Endodermal cell (in vitro differentiated cells): ENCODE data around the gene ADGRD2. TPM values are rescaled to one million over a fixed set of nuclear protein-coding genes. Genes with fewer than 3 reads are reported as not detected.
A peak's percentile ranks its signal among the peaks of the same experiment; 100 is the strongest.

ENCODE experiments used
- DNase-seq: peaks from one replicate; pipeline ENCODE4 v3.0.0-alpha.2; 2017
- H3K27ac ChIP-seq: 2 replicates; pipeline ENCODE4 v1.5.1; 2013; ENCODE audit warnings: mild to moderate bottlenecking, low read depth, low read length, moderate library complexity
- H3K27me3 ChIP-seq: 2 replicates; pipeline ENCODE4 v1.6.1; 2013; ENCODE audit warnings: mild to moderate bottlenecking, low read length, moderate library complexity; ENCODE audit not compliant: insufficient read depth, control insufficient read depth, poor library complexity, severe bottlenecking
- H3K36me3 ChIP-seq: 2 replicates; pipeline ENCODE4 v1.7.0; 2013; ENCODE audit warnings: mild to moderate bottlenecking, low read length, moderate library complexity; ENCODE audit not compliant: control insufficient read depth, insufficient read depth
- H3K4me1 ChIP-seq: one replicate; pipeline ENCODE4 v1.7.0; 2013; ENCODE audit warnings: low read length; ENCODE audit not compliant: control insufficient read depth, insufficient read depth
- H3K4me3 ChIP-seq: 2 replicates; pipeline ENCODE4 v1.5.1; 2013; ENCODE audit warnings: mild to moderate bottlenecking, low read length, moderate library complexity
- H3K9ac ChIP-seq: 2 replicates; pipeline ENCODE4 v1.6.1; 2013; ENCODE audit warnings: mild to moderate bottlenecking, low read length, moderate library complexity; ENCODE audit not compliant: poor library complexity, severe bottlenecking; ENCODE audit errors: extremely low read depth
- H3K9me3 ChIP-seq: 2 replicates; pipeline ENCODE4 v1.6.1; 2013; ENCODE audit warnings: mild to moderate bottlenecking, low read length, moderate library complexity; ENCODE audit not compliant: control insufficient read depth
- H3K27ac Mint-ChIP-seq: 2 replicates; pipeline ENCODE4 v1.8.0; 2020; ENCODE audit warnings: mixed read lengths
- H3K27me3 Mint-ChIP-seq: 2 replicates; pipeline ENCODE4 v1.8.0; 2021; ENCODE audit warnings: mild to moderate bottlenecking, mixed read lengths; ENCODE audit not compliant: insufficient read depth
- H3K36me3 Mint-ChIP-seq: 2 replicates; pipeline ENCODE4 v1.8.0; 2020; ENCODE audit warnings: low read depth, mixed read lengths
- H3K4me1 Mint-ChIP-seq: 2 replicates; pipeline ENCODE4 v1.8.0; 2020; ENCODE audit warnings: mixed read lengths
- H3K4me3 Mint-ChIP-seq: 2 replicates; pipeline ENCODE4 v1.8.0; 2020; ENCODE audit warnings: mild to moderate bottlenecking, moderate library complexity, mixed read lengths
- H3K9me3 Mint-ChIP-seq: 2 replicates; pipeline ENCODE4 v1.8.0; 2020; ENCODE audit warnings: mild to moderate bottlenecking, mixed read lengths
- CTCF ChIP-seq: fragments of 200-600 bp; sonication (generic); conservative IDR thresholded peaks from 2 replicates; pipeline ENCODE4 v1.5.0; 2021; ENCODE audit warnings: antibody characterized with exemption, mild to moderate bottlenecking
- WGBS, 2 experiments: methylation state at CpG; one replicate each; pipeline versions ENCODE4 v1.1.5 to v1.1.7; 2013; ENCODE audit warnings: missing lambda C conversion rate in 2 of 2, mixed read lengths in 1 of 2; ENCODE audit not compliant: insufficient coverage in 1 of 2, insufficient read length in 1 of 2; 5-methylcytosine and 5-hydroxymethylcytosine counted together
- total RNA-seq, 2 donors: library from RNA; stranded (reverse); fragmentation: NEBNext Ultra II Directional in 1 of 2; extraction: Animal tissue kit (Norgen Biotek cat#: 25700) in 1 of 2; gene quantifications; 2 replicates in 1 of 2; 3 replicates in 1 of 2; pipeline ENCODE4 v1.2.1, GENCODE V29; 2021

ADGRD2 gene
- total RNA-seq, 2 donors from 2014 or later = 0.33 to 0.40 TPM

- no peaks in the 10 kb centered on the region for H3K4me1 ChIP-seq
- H3K27ac ChIP-seq = no peak overlapping the region
- no peak for TF ChIP-seq CTCF
- Mint-ChIP-seq H3K27ac (no peak overlapping the region), H3K9me3 (no peaks in the 10 kb centered on the region), H3K36me3 (no peaks in the 10 kb centered on the region), H3K27me3 (peaks cover 51% of the 10 kb centered on the region), H3K4me3 (no peak overlapping the region), H3K4me1 (peaks cover 2% of the 10 kb centered on the region)
- DNase-seq = no peak
- peaks cover 33% of the 10 kb centered on the region for H3K27me3 ChIP-seq
- no peaks in the 10 kb centered on the region for H3K9me3 ChIP-seq
- 86 to 95% methylated on average over 7 to 14 of the region's 14 CpGs for WGBS, 2 experiments
- H3K4me3 ChIP-seq = no peak overlapping the region
- H3K36me3 ChIP-seq = no peaks in the 10 kb centered on the region
- H3K9ac ChIP-seq = no peak overlapping the region
Measured at GRCh38 chr9:124475868-124476690, 25.8 kb downstream of the ADGRD2 start.

GRCh38 chr9:124477211-124477647 is 27.0 kb downstream of the ADGRD2 start:
- Histone ChIP-seq H3K4me1 (no peaks in the 10 kb centered on the region), H3K4me3 (peak overlapping the region; percentile 56), H3K9me3 (no peaks in the 10 kb centered on the region), H3K27me3 (peaks cover 43% of the 10 kb centered on the region), H3K27ac (no peak overlapping the region), H3K9ac (no peak overlapping the region), H3K36me3 (no peaks in the 10 kb centered on the region)
- Mint-ChIP-seq H3K27ac (no peak overlapping the region), H3K36me3 (no peaks in the 10 kb centered on the region), H3K4me3 (peak overlapping the region; percentile 43), H3K27me3 (peaks cover 60% of the 10 kb centered on the region), H3K4me1 (peaks cover 2% of the 10 kb centered on the region), H3K9me3 (no peaks in the 10 kb centered on the region)
- no peak for DNase-seq
- 46 to 70% methylated on average over 2 to 19 of the region's 19 CpGs for WGBS, 2 experiments
- peak; percentile 41 for TF ChIP-seq CTCF

GRCh38 chr9:124477648-124478285 is 27.5 kb downstream of the ADGRD2 start:
- Mint-ChIP-seq H3K9me3 (no peaks in the 10 kb centered on the region), H3K36me3 (no peaks in the 10 kb centered on the region), H3K4me1 (peaks cover 2% of the 10 kb centered on the region), H3K4me3 (peak overlapping the region; percentile 43), H3K27me3 (peaks cover 60% of the 10 kb centered on the region), H3K27ac (no peak overlapping the region)
- H3K27ac ChIP-seq = peak overlapping the region; percentile 38
- no peaks in the 10 kb centered on the region for H3K36me3 ChIP-seq
- no peaks in the 10 kb centered on the region for H3K9me3 ChIP-seq
- 6 to 55% methylated on average over 2 to 52 of the region's 53 CpGs for WGBS, 2 experiments
- no peak for TF ChIP-seq CTCF
- no peaks in the 10 kb centered on the region for H3K4me1 ChIP-seq
- peak overlapping the region; percentile 56 for H3K4me3 ChIP-seq
- H3K27me3 ChIP-seq = peaks cover 43% of the 10 kb centered on the region
- DNase-seq = peak; percentile 82
- no peak overlapping the region for H3K9ac ChIP-seq
